HEK293T (cell line): ENCODE measurements around the gene HOXA7.

ENCODE experiments used
- ARNT ChIP-seq: fragments of 450-650 bp; IDR thresholded peaks from 2 replicates; pipeline ENCODE4 v1.6.1; 2017; ENCODE audit warnings: mild to moderate bottlenecking
- BHLHE40 ChIP-seq: fragments of 450-650 bp; IDR thresholded peaks from 2 replicates; pipeline ENCODE4 v1.6.1; 2016; ENCODE audit warnings: mild to moderate bottlenecking, moderate library complexity, borderline replicate concordance
- ELF4 ChIP-seq: fragments of 450-650 bp; IDR thresholded peaks from 2 replicates; pipeline ENCODE4 v1.6.1; 2017; ENCODE audit warnings: antibody characterized with exemption
- FOXA1 ChIP-seq: fragments of 450-650 bp; IDR thresholded peaks from 2 replicates; pipeline ENCODE4 v1.6.1; 2016; ENCODE audit warnings: mild to moderate bottlenecking
- FOXK2 ChIP-seq: fragments of 450-650 bp; IDR thresholded peaks from 2 replicates; pipeline ENCODE4 v1.6.1; 2016; ENCODE audit warnings: mild to moderate bottlenecking
- L3MBTL2 ChIP-seq: fragments of 450-650 bp; conservative IDR thresholded peaks from 2 replicates; pipeline ENCODE4 v1.6.1; 2016; ENCODE audit warnings: mild to moderate bottlenecking
- NFRKB ChIP-seq: fragments of 450-650 bp; IDR thresholded peaks from 2 replicates; pipeline ENCODE4 v1.6.1; 2016; ENCODE audit warnings: mild to moderate bottlenecking, moderate library complexity
- SP1 ChIP-seq: fragments of 450-650 bp; IDR thresholded peaks from 2 replicates; pipeline ENCODE4 v1.6.1; 2017
- SUZ12 ChIP-seq: fragments of 450-650 bp; IDR thresholded peaks from 2 replicates; pipeline ENCODE4 v1.6.1; 2016; ENCODE audit warnings: mild to moderate bottlenecking
- TARDBP ChIP-seq: fragments of 450-650 bp; IDR thresholded peaks from 2 replicates; pipeline ENCODE4 v1.6.1; 2016

DNA sequence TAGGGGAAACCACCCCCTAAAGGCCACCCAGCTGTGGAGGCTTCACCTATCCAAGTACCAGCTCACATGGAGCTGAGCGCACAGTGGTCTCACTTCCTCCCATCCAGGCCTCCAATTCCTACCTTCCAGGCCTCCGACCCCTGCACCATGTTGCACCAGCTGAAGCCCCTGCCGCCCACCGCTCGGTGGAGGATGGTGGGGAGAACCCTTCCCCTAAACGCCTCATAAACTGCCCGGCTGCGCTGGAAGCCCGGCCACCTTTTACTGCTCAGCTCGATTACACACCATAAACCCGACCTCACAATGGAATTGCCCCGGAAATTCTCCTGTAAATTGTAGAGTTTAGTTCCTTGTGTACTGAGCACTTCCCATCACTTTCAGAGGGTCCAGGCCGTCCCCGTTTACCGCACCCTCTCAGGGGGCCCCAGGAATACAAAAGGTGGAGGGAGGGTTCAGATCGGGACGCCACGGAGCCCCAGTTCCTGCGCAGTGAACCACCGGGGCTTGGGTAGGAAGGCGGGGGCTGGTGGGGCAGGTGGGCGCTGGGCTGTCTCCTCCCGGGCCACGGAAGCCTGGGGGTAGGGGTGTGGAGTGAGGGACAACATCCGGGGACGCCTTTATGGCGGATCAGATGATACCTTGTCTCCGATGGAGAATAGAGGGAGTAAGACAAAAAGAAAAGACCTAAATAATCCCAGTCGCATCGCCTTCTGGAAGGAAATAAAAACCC lies 1.4 kb upstream of the HOXA7 start:
- no peak for TF ChIP-seq FOXA1
- TF ChIP-seq ARNT = no peak
- TF ChIP-seq NFRKB = no peak
- no peak for TF ChIP-seq SP1
- TF ChIP-seq SUZ12 = no peak
- no peak for TF ChIP-seq ELF4
- no peak for TF ChIP-seq TARDBP
- TF ChIP-seq FOXK2 = no peak
- no peak for TF ChIP-seq BHLHE40
- no peak for TF ChIP-seq L3MBTL2
